Esophagus (tissue), 2 donors: Measurements from ENCODE around the gene NTN1. TPM values are rescaled to one million over a fixed set of nuclear protein-coding genes. Genes with fewer than 3 reads are reported as not detected.
"Not testable (repeated sequence)": the region's sequence is repeated elsewhere in the genome, so short reads cannot be mapped to it uniquely, and the experiment has no call there.

Experiments used
- H3K27ac ChIP-seq, 2 donors: one replicate each; pipeline ENCODE4 v1.5.1; 2013; ENCODE audit warnings: low read depth in 2 of 2, mild to moderate bottlenecking in 2 of 2, inconsistent platforms in 1 of 2, low read length in 1 of 2, moderate library complexity in 1 of 2
- H3K27me3 ChIP-seq, 2 donors: one replicate each; pipeline ENCODE4 v1.6.1; 2013; ENCODE audit warnings: low read length in 2 of 2, control low read depth in 1 of 2, mild to moderate bottlenecking in 1 of 2; ENCODE audit not compliant: insufficient read depth in 2 of 2, control insufficient read depth in 1 of 2
- H3K36me3 ChIP-seq, 2 donors: one replicate each; pipeline ENCODE4 v1.6.1; 2013; ENCODE audit warnings: low read length in 1 of 2; ENCODE audit not compliant: control insufficient read depth in 2 of 2, insufficient read depth in 2 of 2
- H3K4me1 ChIP-seq, 2 donors: one replicate each; pipeline ENCODE4 v1.6.1; 2013; ENCODE audit warnings: low read length in 1 of 2; ENCODE audit not compliant: control insufficient read depth in 2 of 2, insufficient read depth in 2 of 2
- H3K4me3 ChIP-seq, 2 donors: one replicate each; pipeline ENCODE4 v1.5.1; 2013; ENCODE audit warnings: low read length in 2 of 2, mild to moderate bottlenecking in 2 of 2, low read depth in 1 of 2, moderate library complexity in 1 of 2
- H3K9me3 ChIP-seq, 2 donors: one replicate each; pipeline ENCODE4 v1.6.1; 2013; ENCODE audit warnings: mild to moderate bottlenecking in 2 of 2, low read depth in 1 of 2, low read length in 1 of 2, moderate library complexity in 1 of 2; ENCODE audit not compliant: control insufficient read depth in 2 of 2, insufficient read depth in 1 of 2
- WGBS, 2 donors: extraction: QIAGEN DNeasy Blood & Tissue Kit; methylation state at CpG; one replicate each; pipeline ENCODE4 v1.1.7; 2013; 5-methylcytosine and 5-hydroxymethylcytosine counted together
- polyA plus RNA-seq, 2 donors: library from polyadenylated mRNA; stranded (reverse); fragments of 200-250 nt; gene quantifications; one replicate each; pipeline ENCODE4 v1.2.3, GENCODE V29; 2013
- donor health status: healthy with polysubstance abuse.
- donor health status: Bipolar disorder and iron deficiency.

Gene NTN1
- polyA plus RNA-seq, 2 donors = 10.3 to 12.3 TPM

DNA sequence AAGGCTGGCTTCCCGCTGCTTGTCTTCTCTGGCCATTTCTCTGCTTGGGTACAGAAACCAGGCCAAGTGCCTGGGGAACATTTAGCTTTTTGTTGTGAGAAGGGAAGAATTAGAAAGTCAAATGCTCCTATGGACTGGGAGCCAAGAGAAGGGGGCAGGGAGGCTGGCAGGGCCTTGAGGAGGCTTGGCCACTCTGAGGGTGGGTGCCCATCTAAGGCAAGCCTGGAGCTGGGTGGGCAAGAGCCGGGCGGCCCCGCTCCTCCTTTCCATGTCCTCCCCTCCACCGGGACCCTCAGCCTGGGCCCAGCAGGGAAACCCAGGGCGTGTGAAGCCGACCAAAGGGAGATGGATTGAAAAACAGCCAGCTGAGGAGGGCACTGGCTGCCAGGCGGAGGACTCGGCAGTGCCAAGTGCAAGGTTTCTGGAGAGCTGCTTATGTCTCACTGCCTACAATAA, 69.4 kb downstream of the NTN1 start:
- Histone ChIP-seq H3K27me3 (no peaks in the 10 kb centered on the region), H3K36me3 (peaks cover 0 to 4% of the 10 kb centered on the region in 2 donors), H3K27ac (peak overlapping the region in 1 of 2 donors; percentile 63), H3K9me3 (no peaks in the 10 kb centered on the region), H3K4me1 (no peaks in the 10 kb centered on the region), H3K4me3 (no peak overlapping the region)
- 55 to 67% methylated on average over 9 of the region's 9 CpGs for WGBS, 2 donors

DNA sequence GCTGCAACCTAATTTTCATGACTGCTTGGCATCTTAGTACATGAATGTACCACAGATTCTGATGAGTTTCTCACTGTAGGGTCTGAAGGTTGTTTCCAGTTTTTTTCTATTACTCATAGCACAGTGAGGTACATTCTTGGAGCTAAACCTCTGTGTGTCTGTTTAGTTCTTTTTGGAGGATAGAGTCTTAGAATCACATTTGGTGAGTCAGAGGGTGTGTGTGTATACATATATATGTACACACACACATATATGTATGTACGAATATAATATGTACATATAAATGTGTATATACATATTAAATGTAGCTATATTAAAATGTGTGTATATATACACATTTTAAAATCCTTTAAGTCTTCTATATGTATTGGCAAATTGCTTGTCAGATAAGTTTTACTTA, 72.9 kb downstream of the NTN1 start:
- no peak overlapping the region for H3K4me3 ChIP-seq
- 79 to 87% methylated on average over 1 of the region's 1 CpG for WGBS, 2 donors
- H3K36me3 ChIP-seq = no peaks in the 10 kb centered on the region
- peaks cover 2 to 3% of the 10 kb centered on the region in 2 donors for H3K4me1 ChIP-seq
- H3K27ac ChIP-seq = no peak overlapping the region
- no peaks in the 10 kb centered on the region for H3K27me3 ChIP-seq
- H3K9me3 ChIP-seq = no peaks in the 10 kb centered on the region

DNA sequence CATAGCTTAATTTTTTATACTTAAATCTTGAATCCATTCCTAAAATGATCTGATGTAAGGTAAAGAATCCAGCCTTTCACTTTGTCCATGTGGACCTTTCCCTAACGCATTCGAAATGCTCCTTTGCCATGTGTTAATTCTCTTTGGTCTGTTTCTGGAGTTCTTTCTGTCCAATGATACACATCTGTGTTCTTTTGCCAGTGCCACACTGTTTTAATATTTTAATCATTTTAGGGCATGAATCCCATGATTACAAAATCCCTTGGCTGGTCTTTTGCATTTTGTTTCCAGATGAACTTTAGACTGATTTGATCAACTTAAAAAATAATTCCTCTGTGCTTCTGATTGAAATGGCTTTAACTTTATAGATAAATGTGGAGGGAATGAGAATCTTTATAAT, 74.1 kb downstream of the NTN1 start:
- 39 to 41% methylated on average over 2 of the region's 2 CpGs for WGBS, 2 donors
- no peak overlapping the region for H3K27ac ChIP-seq
- H3K36me3 ChIP-seq = no peaks in the 10 kb centered on the region
- no peak overlapping the region for H3K4me3 ChIP-seq
- no peaks in the 10 kb centered on the region for H3K27me3 ChIP-seq
- peaks cover 2 to 3% of the 10 kb centered on the region in 2 donors for H3K4me1 ChIP-seq
- no peaks in the 10 kb centered on the region for H3K9me3 ChIP-seq

DNA sequence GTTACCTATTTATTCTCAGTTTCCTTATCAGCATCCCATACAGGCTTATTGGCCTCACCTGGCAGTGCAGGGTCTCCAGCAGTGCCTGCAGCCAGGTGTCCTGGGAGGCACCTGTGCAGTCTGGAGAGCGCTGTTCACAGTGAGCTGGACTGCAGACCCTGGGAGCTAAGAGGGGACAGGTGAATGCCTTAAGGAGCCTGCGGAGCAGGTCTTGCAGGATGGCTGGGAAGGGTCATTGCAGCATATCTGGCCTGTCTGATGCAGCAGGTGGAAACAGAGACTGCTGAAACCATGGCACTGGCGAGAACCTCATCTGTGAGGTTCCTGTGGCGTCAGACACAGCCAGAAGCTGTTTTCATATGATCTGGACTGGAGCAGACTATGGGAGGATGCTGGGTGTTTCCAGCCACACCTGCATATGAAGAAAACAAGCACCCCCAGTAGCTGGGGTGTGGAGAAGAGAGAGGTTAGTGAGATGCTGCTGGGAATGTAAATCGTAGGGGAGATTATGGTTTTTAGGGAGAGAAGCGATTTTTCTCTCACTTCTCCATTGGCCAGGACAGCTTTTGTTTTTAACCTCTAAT, 77.0 kb downstream of the NTN1 start:
- no peaks in the 10 kb centered on the region for H3K36me3 ChIP-seq
- no peaks in the 10 kb centered on the region for H3K9me3 ChIP-seq
- H3K27me3 ChIP-seq = no peaks in the 10 kb centered on the region
- H3K4me1 ChIP-seq = peaks cover 3 to 6% of the 10 kb centered on the region in 2 donors
- H3K27ac ChIP-seq = no peak overlapping the region
- no peak overlapping the region for H3K4me3 ChIP-seq
- WGBS, 2 donors = 85 to 86% methylated on average over 6 of the region's 6 CpGs

DNA sequence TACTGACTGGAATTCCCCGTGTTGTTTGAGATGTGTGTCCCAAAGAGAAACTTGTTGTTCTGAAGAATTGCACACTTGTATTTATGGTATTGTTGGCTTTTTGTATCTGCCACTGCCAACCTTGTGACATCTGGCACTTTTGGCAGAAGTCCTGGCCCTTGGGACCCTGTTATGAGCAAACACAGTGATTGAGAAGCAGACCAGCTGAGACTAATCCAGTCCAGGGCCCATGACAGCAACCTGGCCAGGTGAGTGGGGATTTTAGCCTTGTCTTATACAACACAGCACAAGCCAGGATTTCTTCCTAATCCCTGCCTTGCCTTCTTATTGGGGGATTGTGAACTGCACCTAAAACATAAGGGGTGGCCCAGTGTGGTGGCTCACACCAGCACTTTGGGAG, 80.0 kb downstream of the NTN1 start:
- H3K9me3 ChIP-seq = no peaks in the 10 kb centered on the region
- H3K27me3 ChIP-seq = no peaks in the 10 kb centered on the region
- peaks cover 3 to 8% of the 10 kb centered on the region in 2 donors for H3K4me1 ChIP-seq
- peak overlapping the region in 1 of 2 donors; percentile 4 for H3K27ac ChIP-seq
- no peaks in the 10 kb centered on the region for H3K36me3 ChIP-seq
- H3K4me3 ChIP-seq = no peak overlapping the region
- WGBS, 2 donors = 34 to 40% methylated on average over 1 of the region's 1 CpG

DNA sequence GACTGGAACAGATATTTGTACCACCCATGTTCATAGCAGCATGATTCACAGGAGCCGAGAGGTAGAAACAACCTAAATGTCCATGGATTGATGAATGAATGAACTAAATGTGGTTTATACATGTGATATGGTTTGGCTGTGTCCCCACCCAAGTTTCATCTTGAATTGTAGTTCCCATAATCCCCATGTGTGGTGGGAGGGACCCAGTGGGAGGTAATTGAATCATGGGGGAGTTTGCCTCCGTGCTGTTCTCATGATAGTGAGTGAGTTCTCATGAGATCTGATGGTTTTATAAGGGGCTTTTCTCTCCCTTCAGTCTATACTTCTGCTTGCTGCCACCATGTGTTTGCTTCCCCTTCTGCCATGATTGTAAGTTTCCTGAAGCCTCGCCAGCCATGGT, 81.9 kb downstream of the NTN1 start:
- H3K9me3 ChIP-seq, H3K4me1 ChIP-seq, H3K27me3 ChIP-seq, H3K36me3 ChIP-seq, H3K4me3 ChIP-seq, H3K27ac ChIP-seq: not testable (repeated sequence)
- 85 to 87% methylated on average over 3 of the region's 3 CpGs for WGBS, 2 donors

DNA sequence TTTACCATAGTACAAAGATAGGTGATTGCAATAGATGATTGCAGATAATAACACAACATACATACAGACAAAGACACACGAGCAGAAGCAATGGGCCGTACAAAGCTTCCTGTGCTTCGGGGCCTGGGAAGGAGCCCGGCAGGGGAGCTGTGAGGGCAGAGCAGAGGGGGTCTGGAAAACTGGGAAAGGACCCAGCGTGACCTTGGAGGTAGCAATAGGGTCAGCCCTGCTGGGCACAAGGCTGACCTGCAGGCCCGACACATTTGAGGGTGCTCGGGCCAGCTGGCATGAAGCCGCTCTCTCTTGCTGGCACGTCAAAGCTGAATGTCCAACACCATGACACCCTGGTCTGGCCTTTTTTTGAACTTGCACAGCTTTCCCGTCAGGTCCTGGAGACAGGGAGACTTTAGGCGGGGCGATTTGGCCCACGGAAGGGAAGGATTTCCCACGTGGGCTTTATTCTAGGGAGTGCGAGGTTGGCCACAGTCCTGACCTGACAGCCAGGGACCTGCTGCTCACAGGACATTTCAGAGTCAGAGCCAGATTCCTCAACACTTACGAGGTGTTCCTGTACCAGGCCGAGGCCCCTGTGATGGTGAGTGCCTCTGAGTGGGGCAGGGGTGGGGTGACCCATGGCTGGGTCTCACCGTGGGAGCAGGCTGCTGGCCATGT, 83.2 kb downstream of the NTN1 start:
- Histone ChIP-seq H3K4me1 (peaks cover 0 to 6% of the 10 kb centered on the region in 2 donors), H3K36me3 (no peaks in the 10 kb centered on the region), H3K4me3 (no peak overlapping the region), H3K27ac (peak overlapping the region in 1 of 2 donors; percentile 63), H3K27me3 (no peaks in the 10 kb centered on the region), H3K9me3 (no peaks in the 10 kb centered on the region)
- 79 to 82% methylated on average over 18 of the region's 18 CpGs for WGBS, 2 donors

DNA sequence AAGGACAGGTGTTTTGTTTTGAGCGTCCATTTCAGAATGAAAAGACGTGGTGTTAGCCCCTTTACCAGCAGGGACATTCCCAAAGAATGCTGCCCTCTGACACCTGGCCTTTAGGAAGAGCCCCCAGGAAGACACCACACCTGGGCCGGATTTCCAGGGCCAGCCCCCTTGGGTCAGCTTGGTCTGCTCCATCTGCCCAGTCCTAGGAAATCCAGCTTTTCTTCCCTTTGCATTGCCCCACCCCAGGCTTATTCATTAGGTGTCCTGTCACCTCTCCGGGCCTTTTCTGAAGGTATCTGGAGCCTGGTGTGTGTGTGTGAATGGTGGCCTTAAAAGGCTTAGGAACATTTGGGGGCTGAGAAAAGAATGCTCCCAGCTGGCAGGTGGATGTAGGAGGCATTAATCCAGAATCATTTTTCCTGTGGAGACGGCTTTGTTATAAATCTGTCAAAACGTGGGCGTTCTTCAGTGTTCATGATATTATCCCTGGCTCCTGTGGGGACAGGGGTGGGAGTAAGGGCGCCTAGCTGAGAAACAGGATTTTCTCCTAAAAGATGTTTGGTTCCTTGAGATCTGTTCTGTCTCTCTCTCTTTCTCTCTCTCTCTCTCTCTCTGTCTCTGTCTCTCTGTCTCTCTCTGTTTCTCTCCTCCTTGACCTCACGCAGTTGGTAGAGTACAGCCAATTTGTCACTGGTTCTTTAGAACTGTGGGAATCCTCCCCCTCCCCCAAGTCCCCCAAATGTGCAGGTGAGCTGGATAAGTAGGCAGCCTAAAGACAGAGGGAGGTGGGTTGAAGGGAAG, 84.0 kb downstream of the NTN1 start:
- no peak overlapping the region for H3K4me3 ChIP-seq
- H3K27ac ChIP-seq = peak overlapping the region in 1 of 2 donors; percentile 63
- no peaks in the 10 kb centered on the region for H3K27me3 ChIP-seq
- WGBS, 2 donors = 59 to 71% methylated on average over 9 of the region's 9 CpGs
- H3K36me3 ChIP-seq = no peaks in the 10 kb centered on the region
- peaks cover 0 to 6% of the 10 kb centered on the region in 2 donors for H3K4me1 ChIP-seq
- H3K9me3 ChIP-seq = no peaks in the 10 kb centered on the region

DNA sequence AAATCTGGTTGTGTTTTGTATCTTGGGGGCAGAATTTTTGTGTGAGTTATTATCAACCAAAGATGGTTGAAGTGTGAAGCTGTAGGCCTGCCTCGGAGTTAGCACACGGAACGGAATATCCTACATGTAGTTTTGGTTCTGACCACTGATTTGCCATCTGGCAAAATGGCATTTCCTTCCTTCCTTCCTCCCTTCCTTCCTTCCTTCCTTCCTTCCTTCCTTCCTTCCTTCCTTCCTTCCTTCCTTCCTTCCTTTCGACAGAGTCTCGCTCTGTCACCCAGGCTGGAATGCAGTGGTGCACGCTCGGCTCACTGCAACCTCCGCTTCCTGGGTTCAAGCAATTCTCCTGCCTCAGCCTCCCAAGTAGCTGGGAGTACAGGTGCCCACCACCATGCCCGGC, 85.0 kb downstream of the NTN1 start:
- H3K27me3 ChIP-seq, H3K9me3 ChIP-seq, H3K4me3 ChIP-seq, H3K36me3 ChIP-seq, H3K4me1 ChIP-seq: not testable (repeated sequence)
- H3K27ac ChIP-seq = peak overlapping the region in 1 of 2 donors; percentile 52
- WGBS, 2 donors = 74 to 80% methylated on average over 9 of the region's 9 CpGs
